NCI-H1105 treated with DMSO at 0.1 percent for 48 hours (cell line): ENCODE data around the gene SRPK2.
"Not testable (repeated sequence)": the region's sequence is repeated elsewhere in the genome, so short reads cannot be mapped to it uniquely, and the experiment has no call there.

ENCODE experiments used
- DNase-seq: peaks from one replicate; lab custom pipeline; 2025; lab: John Stamatoyannopoulos, UW

The SRPK2 gene

DNA sequence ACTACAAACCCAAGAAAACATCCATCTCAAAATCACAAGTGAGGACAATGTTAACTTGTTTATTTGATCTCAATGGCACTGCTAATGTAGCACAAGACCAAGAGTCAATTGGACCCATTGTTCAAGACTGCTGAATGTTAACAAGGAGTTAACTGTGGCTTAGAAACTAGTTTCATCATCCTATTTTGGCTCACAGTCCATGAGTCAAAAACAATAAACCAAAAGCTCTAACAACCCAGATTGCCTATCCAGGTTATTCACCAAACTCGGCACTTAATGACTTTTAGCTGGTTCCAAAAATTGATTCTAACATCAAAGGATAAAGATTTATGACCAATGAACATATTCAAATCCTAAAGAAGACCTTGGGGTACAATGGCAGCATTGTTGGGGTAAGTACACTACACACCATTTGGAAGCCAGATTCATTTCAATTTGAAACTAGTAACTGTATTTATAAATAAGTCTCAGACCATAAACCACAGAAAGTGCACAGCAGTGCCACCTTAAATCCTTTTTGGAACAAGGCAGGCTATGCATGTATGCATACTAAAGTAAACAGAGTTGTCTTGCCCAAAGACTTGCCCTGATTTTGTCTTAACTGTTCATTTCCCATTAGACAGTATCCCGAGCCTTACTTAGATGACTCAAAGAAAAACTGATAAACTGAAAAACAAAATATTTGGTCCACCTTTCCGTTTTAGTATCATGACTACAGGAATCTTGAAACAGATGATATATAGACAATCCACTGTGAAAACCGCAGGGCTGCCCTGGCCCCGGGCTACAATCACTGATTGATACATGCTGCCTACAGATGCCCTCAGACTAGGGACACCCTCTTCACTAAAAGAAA is 84.5 kb downstream of the SRPK2 start:
- DNase-seq = peak; percentile 13

DNA sequence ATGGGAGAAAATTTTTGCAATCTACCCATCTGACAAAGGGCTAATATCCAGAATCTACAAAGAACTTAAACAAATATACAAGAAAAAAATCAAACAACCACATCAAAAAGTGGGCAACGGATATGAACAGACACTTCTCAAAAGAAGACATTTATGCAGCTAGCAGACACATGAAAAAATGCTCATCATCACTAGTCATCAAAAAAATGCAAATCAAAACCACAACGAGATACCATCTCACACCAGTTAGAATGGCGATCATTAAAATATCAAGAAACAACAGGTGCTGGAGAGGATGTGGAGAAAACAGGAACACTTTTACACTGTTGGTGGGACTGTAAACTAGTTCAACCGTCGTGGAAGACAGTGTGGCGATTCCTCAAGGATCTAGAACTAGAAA is 88.1 kb downstream of the SRPK2 start:
- DNase-seq = not testable (repeated sequence)

DNA sequence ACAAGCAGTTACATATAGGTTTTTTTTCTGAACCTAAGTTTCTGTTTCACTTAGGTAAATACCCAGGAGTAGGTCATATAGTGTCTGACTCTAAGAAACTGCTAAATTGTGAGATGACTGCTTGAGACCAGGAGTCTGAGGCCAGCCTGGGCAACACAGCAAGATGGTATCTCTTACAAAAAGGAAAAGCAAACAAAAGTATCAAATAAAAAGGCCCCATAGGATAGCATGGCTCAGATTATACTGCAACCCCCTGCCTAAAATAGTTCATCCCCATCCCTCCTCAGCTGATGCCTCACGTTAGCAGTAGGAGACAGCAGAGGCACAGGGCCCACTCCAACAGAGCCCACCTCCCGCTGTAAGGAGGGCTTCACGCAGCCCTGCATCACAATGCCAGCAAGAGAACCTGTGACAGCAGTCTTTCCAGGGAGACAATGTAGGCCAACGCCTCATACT is 90.3 kb downstream of the SRPK2 start:
- DNase-seq = no peak

DNA sequence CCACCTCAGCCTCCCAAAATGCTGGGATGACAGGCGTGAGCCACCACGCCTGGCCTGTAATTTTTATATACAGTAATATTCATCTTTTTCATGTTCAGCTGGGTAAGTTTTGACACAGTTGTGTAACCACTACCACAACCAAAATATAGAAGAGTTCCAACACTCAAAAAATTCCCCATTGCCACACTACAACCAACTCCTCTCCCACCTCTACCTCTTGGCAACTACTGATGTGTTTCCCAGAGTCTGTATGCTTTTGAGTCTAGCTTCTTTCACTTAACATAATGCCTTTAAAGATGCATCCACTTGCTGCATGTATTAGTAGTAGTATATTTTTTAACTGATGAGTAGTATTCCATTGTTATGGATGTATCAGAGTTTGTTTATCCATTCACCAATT is 90.7 kb downstream of the SRPK2 start:
- DNase-seq = no peak

DNA sequence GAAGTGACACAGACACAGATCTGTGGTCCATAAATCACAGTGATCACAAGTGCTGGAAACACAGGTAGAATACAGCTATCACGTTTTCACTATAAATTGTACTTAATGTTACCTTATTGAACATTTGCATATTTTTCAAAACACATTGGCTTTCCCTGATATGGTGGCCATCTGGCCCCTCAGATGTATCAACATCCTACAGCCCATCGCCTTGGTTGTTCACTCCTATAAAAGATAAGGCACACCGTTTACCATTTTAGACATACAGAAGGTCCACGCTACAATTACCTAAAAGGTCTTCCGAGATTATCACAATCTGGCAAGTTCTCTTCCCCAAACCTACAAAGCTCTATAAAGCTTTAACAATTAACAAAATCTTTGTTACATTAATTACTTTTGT is 91.4 kb downstream of the SRPK2 start:
- no peak for DNase-seq

DNA sequence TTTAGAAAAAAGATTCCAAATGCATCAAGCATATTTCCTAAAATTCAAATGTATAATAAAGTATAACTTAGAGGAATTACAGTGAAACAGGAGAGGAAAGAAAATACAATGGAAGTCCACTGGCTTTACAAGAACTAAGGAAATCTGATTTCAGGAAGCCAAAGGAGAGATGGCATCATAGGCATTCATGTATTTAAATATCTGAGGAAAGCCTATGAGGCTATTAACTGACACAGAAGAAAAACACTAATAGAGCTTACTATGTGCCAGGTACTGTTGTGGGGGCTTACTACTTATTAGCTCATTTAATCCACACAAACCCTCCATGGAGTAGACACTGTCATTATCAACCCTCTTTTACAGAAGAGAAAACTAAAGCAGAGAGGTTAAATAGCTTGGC is 92.2 kb downstream of the SRPK2 start:
- DNase-seq = no peak

DNA sequence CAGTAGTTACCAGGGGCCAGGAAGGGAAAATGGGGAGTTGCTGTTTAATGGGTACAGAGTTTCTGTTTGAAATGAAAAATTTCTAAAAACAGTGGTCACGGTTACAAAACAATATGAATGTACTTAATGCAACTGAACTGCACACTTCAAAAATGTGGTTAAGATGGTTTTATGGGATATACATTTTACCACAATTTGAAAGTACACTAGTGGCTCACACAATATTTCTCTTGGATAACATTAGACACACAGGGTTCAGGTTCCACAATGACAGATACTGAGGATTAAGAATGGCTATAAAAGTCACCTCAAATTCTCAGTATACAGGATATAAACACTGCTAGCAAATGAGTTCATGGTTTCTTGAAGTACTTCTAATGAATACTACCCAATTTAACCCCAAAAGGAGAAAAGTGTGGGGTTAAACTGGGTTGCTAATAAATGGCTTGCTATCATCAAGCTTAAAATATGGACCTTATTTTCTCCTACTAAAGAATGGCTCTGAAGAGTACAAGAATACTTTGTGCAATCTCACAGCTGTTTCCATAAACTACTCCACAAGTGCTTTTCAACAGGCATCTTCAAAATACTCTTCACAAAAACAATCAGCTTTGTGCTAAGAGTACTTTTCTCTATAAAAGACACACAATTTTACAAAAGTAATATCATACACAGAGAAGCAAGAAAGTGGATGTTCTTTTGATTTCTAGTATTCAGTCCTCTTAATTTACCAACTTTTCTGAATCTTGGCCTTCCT is 92.9 kb downstream of the SRPK2 start:
- no peak for DNase-seq

DNA sequence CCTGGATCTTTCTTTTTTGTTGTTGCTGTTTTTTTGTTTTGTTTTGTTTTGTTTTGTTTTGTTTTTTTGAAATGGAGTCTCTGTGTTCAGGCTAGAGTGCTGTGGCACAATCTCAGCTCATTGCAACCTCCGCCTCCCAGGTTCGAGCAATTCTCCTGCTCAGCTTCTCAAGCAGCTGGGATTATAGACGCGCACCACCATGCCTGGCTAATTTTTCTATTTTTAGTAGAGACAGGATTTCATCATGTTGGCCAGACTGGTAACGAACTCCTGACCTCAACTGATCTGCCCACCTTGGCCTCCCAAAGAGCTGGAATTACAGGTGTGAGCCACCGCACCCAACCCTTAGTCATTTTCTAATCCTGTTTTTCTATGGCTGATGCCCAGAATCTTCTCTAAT is 94.2 kb downstream of the SRPK2 start:
- not testable (repeated sequence) for DNase-seq

DNA sequence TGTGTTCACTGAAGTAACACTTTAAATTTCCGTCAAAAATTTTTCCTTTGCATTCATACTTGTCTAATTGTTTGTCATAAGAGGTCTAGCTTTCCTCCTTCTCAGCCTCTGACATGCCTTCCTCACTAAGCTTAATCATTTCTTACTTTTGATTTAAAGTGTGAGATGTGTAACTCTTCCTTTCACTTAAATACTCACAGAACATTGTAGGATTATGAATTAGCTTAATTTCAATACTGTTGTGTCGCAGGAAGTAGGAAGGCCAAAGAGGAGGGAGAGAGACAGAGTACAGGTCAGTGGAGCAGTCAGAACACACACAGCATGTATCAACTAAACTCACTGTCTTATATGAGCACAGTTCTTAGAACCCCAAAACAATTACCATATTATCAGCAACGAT is 99.0 kb downstream of the SRPK2 start:
- no peak for DNase-seq

DNA sequence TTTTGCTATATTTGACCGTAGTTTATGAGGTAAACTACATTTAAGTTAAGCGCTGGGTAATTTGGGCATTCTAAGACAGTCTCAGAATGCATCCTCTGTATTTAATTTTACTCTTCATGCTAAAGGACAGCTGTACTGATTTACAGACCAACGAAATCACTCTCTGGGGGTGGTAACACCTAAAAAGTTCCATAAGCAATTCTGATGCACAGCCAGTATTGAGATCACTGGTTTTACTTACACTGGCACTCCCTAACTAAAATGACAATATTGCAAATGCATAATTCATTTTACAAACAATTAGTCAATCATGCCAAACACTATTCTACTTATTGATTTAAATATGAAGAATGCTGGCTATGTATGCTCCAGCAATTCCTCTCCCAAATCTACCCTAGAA is 102.3 kb downstream of the SRPK2 start:
- no peak for DNase-seq

DNA sequence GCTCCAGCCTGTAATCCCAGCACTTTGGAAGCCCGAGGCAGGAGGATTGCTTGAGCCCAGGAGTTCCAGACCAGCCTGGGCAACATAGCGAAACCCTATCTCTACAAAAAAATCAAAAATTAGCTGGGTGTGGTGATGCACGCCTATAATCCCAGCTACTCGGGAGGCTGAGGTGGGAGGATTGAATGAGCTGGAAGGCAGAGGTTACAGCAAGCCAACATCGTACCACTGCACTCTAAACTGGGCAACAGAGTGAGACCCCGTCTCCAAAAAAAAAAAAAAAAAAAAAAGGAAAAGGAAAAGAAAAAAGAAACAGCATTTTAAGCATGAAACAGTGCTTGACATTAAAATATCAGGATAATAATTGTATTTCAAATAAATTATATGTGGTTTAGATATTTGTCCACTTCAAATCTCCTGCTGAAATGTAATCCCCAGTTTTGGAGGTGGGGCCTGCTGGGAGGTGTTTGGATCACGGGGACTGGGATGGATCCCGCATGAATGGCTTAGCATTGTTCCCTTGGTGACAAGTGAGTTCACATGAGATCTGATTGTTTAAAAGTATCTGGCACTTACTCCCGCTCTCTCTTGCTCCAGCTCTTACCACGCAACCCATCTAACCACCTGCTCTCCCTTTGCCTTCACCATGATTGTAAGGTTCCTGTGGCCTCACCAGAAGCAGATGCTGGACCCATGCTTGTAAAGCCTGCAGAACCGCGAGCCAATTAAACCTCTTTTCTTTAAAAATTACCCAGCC is 103.4 kb downstream of the SRPK2 start:
- no peak for DNase-seq

DNA sequence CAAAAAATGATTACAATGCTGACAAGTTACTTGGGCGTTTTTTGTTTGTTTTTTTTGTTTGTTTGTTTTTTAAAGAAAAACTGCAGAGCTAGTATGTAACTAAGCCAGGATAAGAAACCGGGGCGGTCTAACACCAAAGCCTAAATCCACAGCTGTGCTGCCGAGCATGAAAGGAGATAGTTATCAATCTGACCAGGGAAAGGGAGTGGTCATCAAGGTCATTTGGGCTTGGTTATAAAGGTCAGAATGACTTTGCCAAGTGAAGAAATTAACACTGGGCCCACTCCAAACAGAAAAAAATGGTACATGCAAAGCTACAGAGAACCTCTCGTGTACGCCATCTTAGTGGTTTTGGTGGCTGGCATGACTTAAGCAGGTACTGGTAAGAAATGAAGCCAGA is 104.7 kb downstream of the SRPK2 start:
- no peak for DNase-seq

DNA sequence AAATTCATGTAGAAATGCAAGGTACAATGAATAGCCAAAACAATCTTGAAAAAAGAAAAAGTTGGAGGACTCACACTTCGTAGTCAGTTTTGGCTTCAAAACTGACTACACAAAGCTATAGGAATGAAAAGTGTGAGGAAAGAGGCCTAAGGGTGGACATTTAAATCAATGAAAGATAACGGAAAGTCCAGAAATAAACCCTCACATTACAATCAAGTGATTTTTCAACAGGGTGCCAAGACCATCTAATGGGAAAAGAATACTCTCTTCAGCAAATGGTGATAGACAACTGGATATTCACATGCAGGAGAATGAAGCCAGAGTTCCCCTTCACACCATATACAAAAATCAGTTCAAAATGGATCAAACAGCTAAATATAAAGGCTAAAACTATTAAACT is 106.8 kb downstream of the SRPK2 start:
- no peak for DNase-seq

DNA sequence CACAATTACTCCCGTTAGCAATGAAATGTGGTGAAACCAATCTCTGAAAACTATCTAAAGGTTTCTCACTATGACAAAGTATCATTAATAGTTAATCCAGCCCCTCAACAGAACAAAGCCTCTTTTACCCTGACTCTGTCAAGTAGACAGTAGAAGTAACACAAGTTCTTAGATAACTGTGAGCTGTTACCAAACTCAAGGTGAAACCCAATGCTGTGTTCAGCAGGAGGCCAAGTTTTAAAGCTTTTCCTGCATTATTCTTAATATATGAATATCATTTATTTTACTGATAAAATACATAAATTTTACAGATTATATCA is 109.1 kb downstream of the SRPK2 start:
- no peak for DNase-seq

DNA sequence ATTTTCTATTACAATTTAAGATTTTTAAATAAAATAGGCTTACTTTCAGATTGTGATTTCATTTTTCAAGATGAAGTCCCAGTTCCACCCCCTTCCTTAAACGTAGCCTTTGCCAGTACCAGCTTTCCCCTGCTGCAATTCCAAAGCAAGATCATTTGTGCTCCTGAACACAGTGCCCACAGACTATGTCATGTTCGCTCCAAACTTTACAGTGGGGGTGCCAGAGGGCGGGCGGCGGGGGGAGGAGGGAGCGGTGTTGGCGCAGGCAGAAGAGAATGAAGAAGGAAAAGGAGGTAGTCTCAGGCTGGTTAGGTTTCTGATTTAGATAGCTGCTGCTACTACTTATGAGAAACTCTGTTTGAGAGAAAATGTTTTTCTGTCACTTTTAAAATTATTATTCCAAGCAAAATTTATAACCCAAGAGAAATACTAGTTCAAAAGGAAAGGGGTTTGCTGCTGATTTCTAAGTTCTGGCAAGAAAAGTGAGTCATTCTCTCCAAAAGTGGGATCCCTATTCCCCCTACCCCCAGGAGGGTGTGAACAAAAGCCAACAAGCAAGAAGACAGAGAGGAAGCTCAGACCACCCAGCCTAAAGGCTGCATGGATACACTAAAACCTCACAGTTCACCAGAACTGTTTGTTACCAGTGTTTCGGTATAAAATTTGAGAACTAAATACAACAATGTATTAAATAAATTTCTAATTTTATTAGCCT is 109.6 kb downstream of the SRPK2 start:
- no peak for DNase-seq

DNA sequence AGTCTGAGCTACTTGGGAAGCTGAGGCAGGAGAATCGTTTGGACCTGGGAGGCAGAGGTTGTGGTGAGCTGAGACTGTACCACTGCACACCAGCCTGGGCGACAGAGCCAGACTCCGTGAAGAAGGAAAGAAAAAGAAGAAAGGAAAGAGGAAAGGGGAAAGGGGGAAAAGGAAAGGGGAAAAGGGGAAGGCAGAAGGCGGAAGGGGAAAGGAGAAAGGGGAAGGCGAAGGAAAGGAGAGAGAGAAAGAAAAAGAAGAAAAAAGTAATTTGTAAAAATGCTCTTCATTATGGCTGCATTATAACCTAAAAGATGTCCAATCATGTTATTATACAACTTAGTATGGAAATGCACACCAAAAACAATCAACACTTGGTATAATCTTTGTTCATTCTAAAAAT is 110.2 kb downstream of the SRPK2 start:
- no peak for DNase-seq

DNA sequence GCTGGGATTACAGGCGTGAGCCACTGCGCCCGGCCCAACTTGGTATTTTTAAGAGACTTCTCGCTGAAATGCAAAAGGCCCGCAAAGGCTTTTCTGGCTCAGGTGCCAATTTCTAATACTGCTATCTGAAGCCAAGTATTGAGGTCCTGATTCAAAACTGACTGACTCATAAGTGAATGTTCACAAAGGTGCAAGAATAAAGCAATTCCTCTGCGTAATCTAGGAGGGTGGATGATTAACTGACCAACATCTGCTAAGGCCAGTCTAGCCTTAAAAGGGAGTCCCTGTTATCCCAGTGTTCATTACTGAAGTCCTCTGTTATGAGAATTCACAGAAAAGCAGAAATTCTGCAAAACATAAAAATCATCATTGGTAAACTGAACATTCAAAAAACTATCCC is 111.4 kb downstream of the SRPK2 start:
- DNase-seq = no peak

DNA sequence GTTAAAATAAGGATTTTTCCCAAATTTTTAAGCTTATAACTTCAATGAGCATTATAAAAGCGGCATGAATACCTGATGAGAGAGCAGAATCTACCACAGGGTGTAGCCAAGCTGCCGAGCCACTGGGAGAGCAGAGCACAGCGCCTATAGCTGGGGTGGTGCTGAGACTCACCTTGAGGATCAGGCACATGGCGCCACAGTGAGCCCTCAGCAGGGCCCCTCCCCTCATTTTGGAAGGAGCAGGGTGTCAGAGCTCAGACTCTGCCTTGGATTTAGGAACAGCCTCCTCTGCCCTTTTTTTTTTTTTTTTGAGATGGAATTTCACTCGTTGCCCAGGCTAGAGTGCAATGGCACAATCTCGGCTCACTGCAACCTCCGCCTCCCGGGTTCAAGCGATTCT is 118.6 kb downstream of the SRPK2 start:
- no peak for DNase-seq

DNA sequence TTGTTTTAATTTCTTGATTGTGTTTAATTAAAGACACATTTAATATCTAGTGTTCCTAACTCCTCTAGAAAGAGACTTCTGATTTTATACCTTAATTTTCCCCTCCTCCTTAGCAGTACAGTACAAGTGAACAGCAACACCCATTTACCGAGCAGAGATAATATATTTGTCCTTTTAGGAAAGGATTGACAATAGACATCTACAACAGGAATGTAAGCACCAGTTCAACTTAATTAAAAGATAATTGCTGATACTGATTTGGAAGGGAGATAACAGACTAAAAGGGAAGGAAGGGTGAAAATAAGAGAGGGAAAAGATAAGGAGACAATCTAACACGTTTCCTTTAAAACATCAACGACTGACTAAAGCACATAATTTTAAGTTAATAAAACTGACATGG is 119.3 kb downstream of the SRPK2 start:
- DNase-seq = no peak

DNA sequence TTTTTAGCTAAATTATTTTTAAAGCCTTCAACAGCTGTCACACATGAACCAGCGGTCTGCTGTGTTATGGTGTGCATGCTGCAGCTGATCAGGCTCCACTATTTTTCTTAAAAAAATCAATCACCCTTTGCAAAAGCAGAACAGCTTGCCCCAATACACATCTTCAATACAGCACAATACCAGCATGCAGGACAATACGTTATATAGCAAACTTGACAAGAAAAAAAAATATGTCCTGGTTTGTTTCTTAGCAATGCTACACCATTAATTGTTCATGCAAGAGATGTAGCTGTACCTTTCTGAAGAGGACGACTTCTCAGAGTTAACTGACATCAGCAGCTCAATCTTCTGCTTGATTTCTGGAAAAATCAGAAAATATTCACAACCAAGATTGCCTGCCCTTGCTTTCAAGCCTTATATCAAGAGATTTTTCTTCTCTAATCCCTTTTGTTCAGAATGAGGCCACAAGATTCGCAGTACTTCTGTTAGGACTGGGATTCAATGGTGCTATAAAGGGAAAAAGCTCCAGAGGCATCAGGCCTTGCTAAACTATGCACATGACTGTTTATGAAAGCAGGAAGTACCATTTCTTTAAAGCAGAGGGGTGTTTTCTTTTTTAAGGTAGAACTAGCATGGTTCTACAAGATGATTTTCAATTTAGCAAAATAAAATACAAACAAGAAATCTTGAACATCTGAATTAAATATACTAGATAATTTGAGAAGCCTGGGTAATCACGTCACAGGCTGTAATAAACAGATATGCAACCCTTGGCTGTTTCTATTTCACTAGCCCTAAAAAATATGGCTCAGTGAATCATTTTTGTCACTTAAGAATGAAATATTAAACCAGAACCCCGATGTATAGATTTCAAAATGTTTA is 120.0 kb downstream of the SRPK2 start:
- DNase-seq = peak; percentile 57

DNA sequence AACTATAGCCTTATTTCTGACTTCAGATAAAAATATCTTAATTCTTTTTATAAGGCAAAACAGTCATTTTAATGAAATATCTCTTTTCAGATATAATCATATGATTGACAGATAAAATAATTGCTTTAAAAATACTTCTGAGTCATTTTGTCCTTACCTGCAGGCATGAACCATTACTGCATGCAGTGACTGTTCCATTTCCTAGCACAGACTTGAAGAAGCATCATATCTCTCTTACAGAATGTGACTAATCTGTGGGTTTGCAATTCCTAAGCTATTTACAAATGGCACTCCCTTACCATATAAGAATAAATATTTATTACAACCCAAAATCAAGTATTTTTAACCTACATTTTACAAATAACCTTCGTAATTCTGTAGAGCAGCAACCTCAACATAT is 120.7 kb downstream of the SRPK2 start:
- no peak for DNase-seq
